H9 (cell line): ENCODE results near the gene NPAS3. TPM values are rescaled to one million over a fixed set of nuclear protein-coding genes. Genes with fewer than 3 reads are reported as not detected.

Experiments used
- DNase-seq: peaks from one replicate; pipeline ENCODE4 v3.0.0-alpha.2; 2017
- H2AFZ ChIP-seq: one replicate; pipeline ENCODE4 v1.6.1; 2013; ENCODE audit warnings: mild to moderate bottlenecking, low read length, control low read depth, moderate library complexity
- H2AK5ac ChIP-seq: 2 replicates; pipeline ENCODE4 v1.6.1; 2013; ENCODE audit warnings: low read length, control low read depth, mixed read lengths; ENCODE audit not compliant: insufficient read length
- H2BK120ac ChIP-seq: one replicate; pipeline ENCODE4 v1.6.1; 2013; ENCODE audit warnings: low read depth, mild to moderate bottlenecking, low read length, control low read depth, inconsistent platforms; ENCODE audit not compliant: poor library complexity, severe bottlenecking
- H2BK12ac ChIP-seq: 2 replicates; pipeline ENCODE4 v1.6.1; 2013; ENCODE audit warnings: low read length, control low read depth, mixed read lengths, low read depth; ENCODE audit not compliant: insufficient read length
- H2BK15ac ChIP-seq: 2 replicates; pipeline ENCODE4 v1.6.1; 2013; ENCODE audit warnings: low read depth, low read length, control low read depth
- H2BK20ac ChIP-seq: one replicate; pipeline ENCODE4 v1.6.1; 2013; ENCODE audit warnings: low read depth, mild to moderate bottlenecking, low read length, control low read depth, inconsistent platforms; ENCODE audit not compliant: poor library complexity, severe bottlenecking
- H2BK5ac ChIP-seq: 2 replicates; pipeline ENCODE4 v1.6.1; 2013; ENCODE audit warnings: low read length, control low read depth, mixed read lengths; ENCODE audit not compliant: insufficient read length
- H3K14ac ChIP-seq: 2 replicates; pipeline ENCODE4 v1.6.1; 2013; ENCODE audit warnings: low read length, control low read depth; ENCODE audit not compliant: insufficient read depth
- H3K18ac ChIP-seq: 2 replicates; pipeline ENCODE4 v1.6.1; 2013; ENCODE audit warnings: low read depth, mild to moderate bottlenecking, mixed read lengths, low read length, control low read depth; ENCODE audit not compliant: insufficient read length
- H3K23ac ChIP-seq: 2 replicates; pipeline ENCODE4 v1.6.1; 2013; ENCODE audit warnings: low read length, control low read depth, mixed read lengths, low read depth; ENCODE audit not compliant: insufficient read length
- H3K23me2 ChIP-seq: 2 replicates; pipeline ENCODE4 v1.6.1; 2013; ENCODE audit warnings: low read depth, mild to moderate bottlenecking, mixed read lengths, low read length, control low read depth; ENCODE audit not compliant: insufficient read length, poor library complexity, severe bottlenecking
- H3K27ac ChIP-seq: 2 replicates; pipeline ENCODE4 v1.5.1; 2013; ENCODE audit warnings: low read length, control low read depth, mixed read lengths, low read depth; ENCODE audit not compliant: insufficient read length
- H3K27me3 ChIP-seq: 2 replicates; pipeline ENCODE4 v1.6.1; 2013; ENCODE audit warnings: low read length, control low read depth, inconsistent platforms; ENCODE audit not compliant: insufficient read depth
- H3K4ac ChIP-seq: 2 replicates; pipeline ENCODE4 v1.6.1; 2013; ENCODE audit warnings: low read depth, mild to moderate bottlenecking, control low read depth, inconsistent platforms, low read length, moderate library complexity
- H3K4me1 ChIP-seq: 2 replicates; pipeline ENCODE4 v1.6.1; 2013; ENCODE audit warnings: low read length, control low read depth, inconsistent platforms; ENCODE audit not compliant: insufficient read depth
- H3K4me2 ChIP-seq: 2 replicates; pipeline ENCODE4 v1.6.1; 2013; ENCODE audit warnings: low read length, control low read depth, mixed read lengths; ENCODE audit not compliant: insufficient read length, insufficient read depth
- H3K56ac ChIP-seq: 2 replicates; pipeline ENCODE4 v1.6.1; 2013; ENCODE audit warnings: low read depth, mild to moderate bottlenecking, mixed read lengths, low read length, control low read depth; ENCODE audit not compliant: insufficient read length
- H3K79me1 ChIP-seq: 2 replicates; pipeline ENCODE4 v1.6.1; 2013; ENCODE audit warnings: low read depth, mild to moderate bottlenecking, moderate library complexity, low read length, control low read depth, inconsistent platforms; ENCODE audit not compliant: insufficient read depth, poor library complexity, severe bottlenecking
- H3K79me2 ChIP-seq: 2 replicates; pipeline ENCODE4 v1.6.1; 2013; ENCODE audit warnings: low read length, control low read depth, inconsistent platforms; ENCODE audit not compliant: insufficient read depth
- H3K9ac ChIP-seq: 2 replicates; pipeline ENCODE4 v1.6.1; 2013; ENCODE audit warnings: low read length, control low read depth, mixed read lengths; ENCODE audit not compliant: insufficient read length; ENCODE audit errors: extremely low read depth
- H3K9me3 ChIP-seq: one replicate; pipeline ENCODE4 v1.6.1; 2013; ENCODE audit warnings: low read depth, low read length, inconsistent platforms; ENCODE audit not compliant: control insufficient read depth
- H3T11ph ChIP-seq: one replicate; pipeline ENCODE4 v1.6.1; 2013; ENCODE audit warnings: mild to moderate bottlenecking, low read length, control low read depth, inconsistent platforms
- H4K20me1 ChIP-seq: one replicate; pipeline ENCODE4 v1.6.1; 2013; ENCODE audit not compliant: control insufficient read depth, insufficient read length, insufficient read depth
- H4K5ac ChIP-seq: 2 replicates; pipeline ENCODE4 v1.6.1; 2013; ENCODE audit warnings: low read depth, mild to moderate bottlenecking, mixed read lengths, low read length, control low read depth; ENCODE audit not compliant: insufficient read length
- H4K8ac ChIP-seq: replicated peaks from 2 replicates; pipeline ENCODE4 v1.6.1; 2013; ENCODE audit warnings: low read length, control low read depth, mixed read lengths, low read depth; ENCODE audit not compliant: insufficient read length
- H4K91ac ChIP-seq: 2 replicates; pipeline ENCODE4 v1.6.1; 2013; ENCODE audit warnings: low read depth, mild to moderate bottlenecking, moderate library complexity, mixed read lengths, low read length, control low read depth; ENCODE audit not compliant: insufficient read length
- H3K27ac Mint-ChIP-seq, 3 experiments: 2 replicates in 2 of 3; 3 replicates in 1 of 3; pipeline ENCODE4 v1.8.0; 2020 to 2021; ENCODE audit warnings: mixed read lengths in 3 of 3, mild to moderate bottlenecking in 1 of 3, moderate library complexity in 1 of 3
- H3K27me3 Mint-ChIP-seq: 2 replicates; pipeline ENCODE4 v1.8.0; 2021; ENCODE audit warnings: low read depth, mild to moderate bottlenecking, moderate library complexity, mixed read lengths
- H3K36me3 Mint-ChIP-seq, 3 experiments: 2 replicates in 2 of 3; 3 replicates in 1 of 3; pipeline ENCODE4 v1.8.0; 2020 to 2021; ENCODE audit warnings: low read depth in 3 of 3, mixed read lengths in 3 of 3; ENCODE audit not compliant: insufficient read depth in 1 of 3
- H3K4me1 Mint-ChIP-seq, 2 experiments: 2 replicates each; pipeline ENCODE4 v1.8.0; 2020; ENCODE audit warnings: mixed read lengths in 2 of 2
- H3K4me3 Mint-ChIP-seq, 2 experiments: 2 replicates in 1 of 2; 3 replicates in 1 of 2; pipeline ENCODE4 v1.8.0; 2020 to 2021; ENCODE audit warnings: mild to moderate bottlenecking in 2 of 2, mixed read lengths in 2 of 2, moderate library complexity in 1 of 2
- H3K9me3 Mint-ChIP-seq, 2 experiments: 2 replicates in 1 of 2; 3 replicates in 1 of 2; pipeline ENCODE4 v1.8.0; 2020; ENCODE audit warnings: mild to moderate bottlenecking in 2 of 2, mixed read lengths in 2 of 2, moderate library complexity in 1 of 2
- WGBS: extraction: QIAGEN DNeasy Blood & Tissue Kit; methylation state at CpG from one replicate; pipeline ENCODE4 v1.1.7; 2013; ENCODE audit warnings: missing lambda C conversion rate, low lambda C conversion rate, mixed read lengths; ENCODE audit not compliant: insufficient read length; ENCODE audit errors: extremely low coverage; 5-methylcytosine and 5-hydroxymethylcytosine counted together
- total RNA-seq: library from RNA; stranded (reverse); gene quantifications from 2 replicates; pipeline ENCODE4 v1.2.1, GENCODE V29; 2021
- TF ChIP-seq, protein P1 (sequence below): fragments of 200-600 bp; sonication (generic); conservative IDR thresholded peaks from 3 replicates; pipeline ENCODE4 v1.8.0; 2021; ENCODE audit warnings: antibody characterized with exemption, mild to moderate bottlenecking

NPAS3 gene
- total RNA-seq, 1 experiment from 2014 or later: 0.17 TPM

DNA sequence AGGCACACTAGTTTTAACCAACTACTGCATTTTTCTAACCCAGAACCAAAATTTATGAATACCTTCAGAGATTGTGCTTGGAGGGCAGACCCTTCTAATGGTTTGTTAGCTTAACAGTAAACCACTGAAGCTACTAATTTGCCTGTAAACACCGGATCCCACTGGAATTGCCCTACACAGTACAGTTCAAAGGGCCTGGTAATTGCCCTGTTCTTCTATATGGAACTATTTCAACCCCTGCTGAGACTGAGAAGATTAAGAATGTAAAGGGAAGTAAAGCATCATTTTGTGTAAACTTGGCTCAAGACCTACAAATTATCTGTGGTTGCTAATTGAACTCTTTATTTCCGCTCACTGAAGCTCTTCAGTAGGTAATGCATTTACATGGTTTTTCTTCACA is 468.1 kb downstream of the NPAS3 start:
- H3K36me3 Mint-ChIP-seq: peaks cover 25 to 38% (median 26%) of the 10 kb centered on the region in 3 experiments
- H3K4me1 Mint-ChIP-seq: no peaks in the 10 kb centered on the region

More for the DNA sequence above, 468.1 kb downstream of the NPAS3 start:
- H3K14ac ChIP-seq: no peak overlapping the region
- no peak overlapping the region for H2AFZ ChIP-seq
- H3K4me2 ChIP-seq: no peak overlapping the region
- H3K27me3 Mint-ChIP-seq: no peaks in the 10 kb centered on the region; the same call in 1 of the 2 replicates
- H3T11ph ChIP-seq: no peak overlapping the region
- H4K8ac ChIP-seq: no peak overlapping the region
- H3K18ac ChIP-seq: no peak overlapping the region
- H3K56ac ChIP-seq: no peak overlapping the region
- no peak for DNase-seq
- no peaks in the 10 kb centered on the region for H4K20me1 ChIP-seq
- H4K91ac ChIP-seq: no peak overlapping the region
- no peak overlapping the region for H3K27ac Mint-ChIP-seq
- no peak overlapping the region for H3K27ac ChIP-seq
- no peak overlapping the region for H2BK12ac ChIP-seq
- no peak overlapping the region for H3K9ac ChIP-seq
- H3K4me1 ChIP-seq: no peaks in the 10 kb centered on the region
- no peak overlapping the region for H2BK15ac ChIP-seq
- H3K23me2 ChIP-seq: no peaks in the 10 kb centered on the region
- H2BK20ac ChIP-seq: no peak overlapping the region
- no peak overlapping the region for H2AK5ac ChIP-seq
- no peak overlapping the region for H3K23ac ChIP-seq
- no peaks in the 10 kb centered on the region for H3K79me2 ChIP-seq
- H3K4me3 Mint-ChIP-seq: no peak overlapping the region
- H3K9me3 Mint-ChIP-seq: peaks cover 47 to 63% of the 10 kb centered on the region in 2 experiments
- no CpG with 5 or more reads among the region's 2 CpGs for WGBS
- TF ChIP-seq, protein P1, sequence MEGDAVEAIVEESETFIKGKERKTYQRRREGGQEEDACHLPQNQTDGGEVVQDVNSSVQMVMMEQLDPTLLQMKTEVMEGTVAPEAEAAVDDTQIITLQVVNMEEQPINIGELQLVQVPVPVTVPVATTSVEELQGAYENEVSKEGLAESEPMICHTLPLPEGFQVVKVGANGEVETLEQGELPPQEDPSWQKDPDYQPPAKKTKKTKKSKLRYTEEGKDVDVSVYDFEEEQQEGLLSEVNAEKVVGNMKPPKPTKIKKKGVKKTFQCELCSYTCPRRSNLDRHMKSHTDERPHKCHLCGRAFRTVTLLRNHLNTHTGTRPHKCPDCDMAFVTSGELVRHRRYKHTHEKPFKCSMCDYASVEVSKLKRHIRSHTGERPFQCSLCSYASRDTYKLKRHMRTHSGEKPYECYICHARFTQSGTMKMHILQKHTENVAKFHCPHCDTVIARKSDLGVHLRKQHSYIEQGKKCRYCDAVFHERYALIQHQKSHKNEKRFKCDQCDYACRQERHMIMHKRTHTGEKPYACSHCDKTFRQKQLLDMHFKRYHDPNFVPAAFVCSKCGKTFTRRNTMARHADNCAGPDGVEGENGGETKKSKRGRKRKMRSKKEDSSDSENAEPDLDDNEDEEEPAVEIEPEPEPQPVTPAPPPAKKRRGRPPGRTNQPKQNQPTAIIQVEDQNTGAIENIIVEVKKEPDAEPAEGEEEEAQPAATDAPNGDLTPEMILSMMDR: no peak
- H2BK120ac ChIP-seq: no peak overlapping the region
- H2BK5ac ChIP-seq: no peak overlapping the region
- H3K27me3 ChIP-seq: no peaks in the 10 kb centered on the region
- H3K4ac ChIP-seq: no peak overlapping the region
- no peak overlapping the region for H4K5ac ChIP-seq
- peaks cover 41% of the 10 kb centered on the region for H3K9me3 ChIP-seq
- H3K79me1 ChIP-seq: no peaks in the 10 kb centered on the region
